Ovary (tissue), 9 donors: ENCODE results near the gene TMEM94. TPM values are rescaled to one million over a fixed set of nuclear protein-coding genes. Genes with fewer than 3 reads are reported as not detected.

ENCODE experiments used
- DNase-seq, 5 donors: peaks; one replicate each; pipeline ENCODE4 v3.0.0-alpha.2; 2019 to 2020
- H3K27ac ChIP-seq, 2 donors: fragments of 200-600 bp; one replicate each; pipeline versions ENCODE4 v1.5.1 to v1.8.0; 2019 to 2022
- H3K27me3 ChIP-seq: fragments of 200-600 bp; one replicate; pipeline ENCODE4 v1.8.0; 2022
- H3K36me3 ChIP-seq: fragments of 200-600 bp; sonication (generic); one replicate; pipeline ENCODE4 v1.5.1; 2019
- H3K4me1 ChIP-seq: one replicate; pipeline ENCODE4 v1.8.1; 2013; ENCODE audit warnings: mild to moderate bottlenecking, moderate library complexity; ENCODE audit not compliant: insufficient read depth
- H3K4me3 ChIP-seq: fragments of 200-600 bp; sonication (generic); one replicate; pipeline ENCODE4 v1.5.1; 2017
- H3K9me3 ChIP-seq, 2 donors: fragments of 200-600 bp in 1 of 2; sonication (generic) in 1 of 2; one replicate each; pipeline versions ENCODE4 v1.5.1 to v1.8.1; 2013 to 2019; ENCODE audit warnings: mild to moderate bottlenecking in 1 of 2, moderate library complexity in 1 of 2
- EP300 ChIP-seq: sonication (generic); formaldehyde crosslinking; IDR thresholded peaks from one replicate; pipeline ENCODE4 v1.6.1; 2017; ENCODE audit warnings: antibody characterized with exemption
- POLR2A ChIP-seq: fragments of 450-650 bp; IDR thresholded peaks from one replicate; pipeline ENCODE4 v1.6.1; 2017; ENCODE audit warnings: antibody characterized with exemption, mild to moderate bottlenecking, moderate library complexity
- WGBS, 3 donors: extraction: QIAGEN DNeasy Blood & Tissue Kit in 1 of 3; methylation state at CpG; one replicate each; pipeline versions ENCODE4 v1.1.5 to v1.1.7; 2013 to 2017; 5-methylcytosine and 5-hydroxymethylcytosine counted together
- intact Hi-C, 4 donors: fragments of 100-400 bp; cut with DNase I; formaldehyde crosslinking; loops; one replicate each; pipeline versions ENCODE4 v1.11.0 to v1.15.1; 2022 to 2023
- polyA plus RNA-seq, 2 donors: library from polyadenylated mRNA; stranded (reverse); fragments of 200-250 nt in 1 of 2; fragments of 350-450 nt in 1 of 2; fragmentation: Illumina TruSeq in 1 of 2; extraction: RNeasy Lipid Tissue Mini Kit (QIAGEN cat#74804) in 1 of 2; gene quantifications; one replicate each; pipeline ENCODE4 v1.2.3, GENCODE V29; 2013 to 2014
- total RNA-seq, 7 donors: library from RNA; depleted of rRNA in 2 of 7; stranded (reverse); fragments of >200 nt in 2 of 7; fragmentation: NEBNext Ultra II Directional in 3 of 7; extraction: Animal tissue kit (Norgen Biotek cat#: 25700) in 3 of 7; gene quantifications; one replicate each; pipeline versions ENCODE4 v1.1.0 to v1.2.4, GENCODE V29; 2016 to 2023
- TF ChIP-seq, protein P1 (sequence below), 3 donors: fragments of 450-650 bp in 2 of 3; fragments of 200-600 bp in 1 of 3; IDR thresholded peaks; one replicate each; pipeline versions ENCODE4 v1.5.1 to v1.8.0; 2016 to 2022; ENCODE audit warnings: antibody characterized with exemption in 3 of 3, mild to moderate bottlenecking in 1 of 3
- donor health status: DM: no; HTN: no; CAD: no; lungs with moderate emphysema.
- donor health status: DM: no; HTN: no; CAD: no.
- donor health status: Bipolar disorder and iron deficiency.
- donor health status: DM: yes; HTN: yes; CAD: no.
- donor health status: DM: no; HTN: no; CAD: no.
- donor health status: DM: yes; HTN: yes; CAD: no.

TMEM94 gene
- total and polyA plus RNA-seq, 9 donors: 29.2 to 87.1 (median 73.3) TPM

DNA sequence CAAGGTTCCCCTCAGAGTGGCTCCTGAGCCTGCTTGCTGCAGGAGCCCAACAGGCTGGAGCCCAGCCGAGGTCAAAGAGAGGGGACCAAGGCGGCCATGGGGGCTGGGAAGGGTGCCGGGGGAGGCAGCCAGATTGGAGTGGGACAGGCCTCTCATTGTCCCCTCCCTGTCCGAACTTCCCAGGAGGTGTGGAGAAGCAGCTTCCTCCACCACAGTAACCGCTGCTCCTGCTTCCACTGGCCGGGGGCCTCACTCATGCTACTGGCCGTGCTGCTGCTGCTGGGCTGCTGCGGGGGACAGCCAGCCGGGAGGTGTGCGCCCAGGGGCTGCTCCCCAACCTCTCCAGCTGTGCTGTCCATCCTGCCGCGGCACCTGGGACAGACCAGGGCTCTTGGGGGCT lies 29.3 kb downstream of the TMEM94 start:
- WGBS, 3 donors: 66 to 79% (median 73%) methylated on average over 12 of the region's 12 CpGs
- intact Hi-C loops: no loop called here
- no peaks in the 10 kb centered on the region for H3K9me3 ChIP-seq
- H3K27ac ChIP-seq: no peak overlapping the region
- peak in 1 of 5 donors; percentile 21 for DNase-seq
- H3K27me3 ChIP-seq: no peaks in the 10 kb centered on the region
- peaks cover 2% of the 10 kb centered on the region for H3K4me1 ChIP-seq
- TF ChIP-seq POLR2A: no peak
- no peak for TF ChIP-seq EP300
- TF ChIP-seq, protein P1, sequence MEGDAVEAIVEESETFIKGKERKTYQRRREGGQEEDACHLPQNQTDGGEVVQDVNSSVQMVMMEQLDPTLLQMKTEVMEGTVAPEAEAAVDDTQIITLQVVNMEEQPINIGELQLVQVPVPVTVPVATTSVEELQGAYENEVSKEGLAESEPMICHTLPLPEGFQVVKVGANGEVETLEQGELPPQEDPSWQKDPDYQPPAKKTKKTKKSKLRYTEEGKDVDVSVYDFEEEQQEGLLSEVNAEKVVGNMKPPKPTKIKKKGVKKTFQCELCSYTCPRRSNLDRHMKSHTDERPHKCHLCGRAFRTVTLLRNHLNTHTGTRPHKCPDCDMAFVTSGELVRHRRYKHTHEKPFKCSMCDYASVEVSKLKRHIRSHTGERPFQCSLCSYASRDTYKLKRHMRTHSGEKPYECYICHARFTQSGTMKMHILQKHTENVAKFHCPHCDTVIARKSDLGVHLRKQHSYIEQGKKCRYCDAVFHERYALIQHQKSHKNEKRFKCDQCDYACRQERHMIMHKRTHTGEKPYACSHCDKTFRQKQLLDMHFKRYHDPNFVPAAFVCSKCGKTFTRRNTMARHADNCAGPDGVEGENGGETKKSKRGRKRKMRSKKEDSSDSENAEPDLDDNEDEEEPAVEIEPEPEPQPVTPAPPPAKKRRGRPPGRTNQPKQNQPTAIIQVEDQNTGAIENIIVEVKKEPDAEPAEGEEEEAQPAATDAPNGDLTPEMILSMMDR (IDR thresholded peaks at IDR 0.05): no peak
- no peak overlapping the region for H3K4me3 ChIP-seq
- H3K36me3 ChIP-seq: no peaks in the 10 kb centered on the region

DNA sequence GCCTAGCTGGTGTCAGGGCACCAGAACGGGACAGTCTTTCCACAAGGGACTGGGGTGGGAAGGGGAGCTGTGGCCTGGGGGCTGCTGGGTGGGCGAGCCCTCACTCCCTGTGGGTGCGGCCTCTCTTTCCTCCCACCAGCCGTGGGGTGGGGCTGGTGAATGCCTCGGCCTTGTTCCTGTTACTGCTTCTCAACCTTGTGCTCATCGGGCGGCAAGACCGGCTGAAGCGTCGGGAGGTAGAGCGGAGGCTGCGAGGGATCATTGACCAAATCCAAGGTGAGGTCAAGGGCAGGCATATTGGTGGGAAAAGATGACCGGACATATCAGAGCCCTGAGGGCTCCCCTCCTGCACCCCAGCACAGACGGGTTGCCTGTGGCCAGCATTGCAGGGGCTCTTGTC lies 29.7 kb downstream of the TMEM94 start:
- no peaks in the 10 kb centered on the region for H3K9me3 ChIP-seq
- H3K27me3 ChIP-seq: no peaks in the 10 kb centered on the region
- TF ChIP-seq, protein P1 (IDR thresholded peaks at IDR 0.05): no peak
- TF ChIP-seq POLR2A (no peak), EP300 (no peak)
- intact Hi-C loops: no loop called here
- peaks cover 2% of the 10 kb centered on the region for H3K4me1 ChIP-seq
- H3K36me3 ChIP-seq: no peaks in the 10 kb centered on the region
- no peak overlapping the region for H3K27ac ChIP-seq
- 75 to 88% (median 81%) methylated on average over 10 to 14 of the region's 14 CpGs for WGBS, 3 donors
- no peak overlapping the region for H3K4me3 ChIP-seq
- DNase-seq: no peak

DNA sequence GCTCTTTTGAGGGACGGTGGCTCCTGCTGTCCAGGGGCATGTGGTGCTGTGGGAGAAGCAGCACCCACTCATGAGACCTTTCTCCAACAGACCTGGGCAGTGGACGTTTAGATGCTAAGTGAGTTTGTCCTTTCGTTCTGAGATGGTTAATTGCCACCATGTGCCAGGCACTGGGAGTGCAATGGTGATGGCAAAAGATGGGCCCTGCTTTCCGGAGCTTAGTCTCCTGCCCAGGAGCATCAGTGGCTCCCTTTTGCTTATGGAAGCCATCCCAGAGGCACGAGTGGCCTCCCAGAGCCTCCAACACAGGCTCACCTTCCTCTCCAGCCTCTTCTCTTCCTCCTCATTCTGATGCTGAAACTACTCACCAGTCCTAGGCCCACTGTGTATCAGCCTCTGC lies 30.5 kb downstream of the TMEM94 start:
- Histone ChIP-seq H3K27me3 (no peaks in the 10 kb centered on the region), H3K9me3 (no peaks in the 10 kb centered on the region), H3K4me3 (no peak overlapping the region), H3K36me3 (no peaks in the 10 kb centered on the region), H3K4me1 (no peaks in the 10 kb centered on the region), H3K27ac (no peak overlapping the region)
- no peak for DNase-seq
- intact Hi-C loops: no loop called here
- no peak for TF ChIP-seq POLR2A
- TF ChIP-seq, protein P1 (IDR thresholded peaks at IDR 0.05): no peak
- TF ChIP-seq EP300: no peak
- WGBS, 3 donors: 78 to 82% (median 81%) methylated on average over 5 of the region's 5 CpGs

DNA sequence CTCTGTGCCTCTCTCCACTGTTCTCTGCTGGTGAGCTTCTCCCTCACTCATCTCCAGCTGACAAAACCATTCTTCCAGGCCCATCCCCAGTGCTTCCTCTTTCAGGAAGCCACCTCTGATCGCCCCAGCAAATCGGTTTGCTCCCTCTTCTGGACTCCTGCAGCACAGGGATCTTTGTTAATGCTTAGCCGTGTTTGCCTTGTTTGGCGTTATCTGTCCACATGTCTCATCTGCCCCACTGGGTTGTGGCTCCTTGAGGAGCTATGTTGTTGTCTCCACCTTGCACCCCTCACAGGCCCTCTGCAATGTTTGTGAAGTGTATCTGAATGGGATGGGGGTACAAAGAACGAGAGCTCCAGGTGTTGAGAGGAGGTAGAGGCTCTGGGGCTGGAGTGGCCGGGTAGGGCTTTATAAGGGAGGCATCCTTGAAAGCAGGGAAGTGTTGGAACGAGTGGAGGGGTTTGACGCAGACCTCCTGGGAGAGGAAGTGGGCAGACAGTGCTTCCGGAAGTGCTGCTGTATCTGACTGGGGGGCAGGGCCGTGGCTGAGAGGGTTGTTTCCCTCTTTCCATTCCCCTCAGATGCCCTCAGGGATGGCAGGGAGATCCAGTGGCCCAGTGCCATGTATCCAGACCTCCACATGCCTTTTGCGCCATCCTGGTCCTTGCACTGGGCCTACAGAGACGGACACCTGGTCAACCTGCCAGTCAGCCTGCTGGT lies 31.1 kb downstream of the TMEM94 start:
- intact Hi-C loops: no loop called here
- no peaks in the 10 kb centered on the region for H3K27me3 ChIP-seq
- H3K27ac ChIP-seq: no peak overlapping the region
- H3K36me3 ChIP-seq: no peaks in the 10 kb centered on the region
- H3K9me3 ChIP-seq: no peaks in the 10 kb centered on the region
- DNase-seq: no peak
- no peak overlapping the region for H3K4me3 ChIP-seq
- 56 to 71% (median 71%) methylated on average over 12 of the region's 12 CpGs for WGBS, 3 donors
- TF ChIP-seq, protein P1 (IDR thresholded peaks at IDR 0.05): no peak
- no peak for TF ChIP-seq EP300
- TF ChIP-seq POLR2A: no peak
- no peaks in the 10 kb centered on the region for H3K4me1 ChIP-seq
